Esophagus muscularis mucosa (tissue), 4 donors: ENCODE data around the gene GJB4.

ENCODE experiments used
- CTCF ChIP-seq, 3 experiments: fragments of 200-600 bp in 2 of 3; fragments of 450-650 bp in 1 of 3; sonication (generic) in 2 of 3; IDR thresholded peaks; one replicate each; pipeline ENCODE4 v1.5.1; 2017 to 2019; ENCODE audit warnings: antibody characterized with exemption in 3 of 3, mild to moderate bottlenecking in 2 of 3, moderate library complexity in 1 of 3
- EP300 ChIP-seq: sonication (generic); formaldehyde crosslinking; IDR thresholded peaks from one replicate; pipeline ENCODE4 v1.6.1; 2017; ENCODE audit warnings: antibody characterized with exemption
- POLR2A ChIP-seq: fragments of 450-650 bp; IDR thresholded peaks from one replicate; pipeline ENCODE4 v1.6.1; 2017; ENCODE audit warnings: antibody characterized with exemption, moderate library complexity, mild to moderate bottlenecking, low read depth
- POLR2AphosphoS5 ChIP-seq, 2 donors: sonication (generic); formaldehyde crosslinking; IDR thresholded peaks; one replicate each; pipeline ENCODE4 v1.6.1; 2017; ENCODE audit warnings: antibody characterized with exemption in 2 of 2

- no peak for TF ChIP-seq POLR2A
- TF ChIP-seq CTCF (IDR thresholded peaks at IDR 0.05): no peak
- no peak for TF ChIP-seq EP300
- TF ChIP-seq POLR2AphosphoS5 (IDR thresholded peaks at IDR 0.05): no peak
These were observed 3.6 kb upstream of the GJB4 start for GRCh38 chr1:34755961-34756360.
